ENCODE measurements around the gene SSC5D. TPM values are rescaled to one million over a fixed set of nuclear protein-coding genes. Genes with fewer than 3 reads are reported as not detected.
"Not testable (repeated sequence)": the region's sequence is repeated elsewhere in the genome, so short reads cannot be mapped to it uniquely, and the experiment has no call there.

Gene SSC5D
- total RNA-seq, 4 donors from 2014 or later, result 2.8 to 10.3 (median 5.0) TPM

- DNase-seq, result no peak
- no peak for TF ChIP-seq POLR2A (IDR thresholded peaks at IDR 0.05)
- TF ChIP-seq CTCF (IDR thresholded peaks at IDR 0.05), result no peak
- Histone ChIP-seq H3K36me3 (no peaks in the 10 kb centered on the region), H3K4me1 (peaks cover 0 to 10% (median 0%) of the 10 kb centered on the region in 4 donors), H3K9me3 (no peaks in the 10 kb centered on the region), H3K27ac (no peak overlapping the region), H3K27me3 (no peaks in the 10 kb centered on the region), H3K4me3 (no peak overlapping the region)
These were observed 40.0 kb downstream of the SSC5D start for GRCh38 chr19:55528030-55528803.

DNA sequence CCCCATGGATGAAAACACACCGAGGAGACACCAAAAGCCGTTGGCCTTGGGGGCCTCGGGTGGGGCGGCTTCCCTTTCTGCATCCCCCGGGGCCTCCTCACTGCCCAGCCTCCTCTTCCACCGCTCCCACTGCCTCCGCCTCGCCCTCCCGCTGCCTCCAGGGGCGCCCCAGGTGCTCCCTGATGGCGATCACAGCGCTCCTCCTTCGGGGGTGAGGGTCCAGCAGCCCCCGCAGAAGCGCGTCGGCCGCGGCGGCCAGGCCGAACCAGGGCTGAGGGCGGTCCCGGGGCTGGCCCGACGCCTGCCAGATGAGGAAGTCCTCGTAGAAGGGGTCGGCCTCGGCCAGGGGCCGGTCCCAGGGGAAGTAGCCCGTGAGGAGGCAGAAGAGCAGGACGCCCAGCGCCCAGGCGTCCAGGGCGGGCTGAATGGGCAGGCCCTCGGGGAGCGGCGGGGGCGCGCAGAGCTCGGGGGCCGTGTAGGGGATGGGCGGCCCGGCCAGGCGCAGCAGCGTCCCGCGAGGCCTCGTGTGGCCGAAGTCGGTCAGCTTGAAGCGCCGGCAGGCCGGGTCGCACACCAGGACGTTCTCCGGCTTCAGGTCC is 41.5 kb downstream of the SSC5D start:
- no peak for DNase-seq
- no peak overlapping the region for H3K27ac ChIP-seq
- no peaks in the 10 kb centered on the region for H3K36me3 ChIP-seq
- H3K27me3 ChIP-seq, result no peaks in the 10 kb centered on the region
- no peak overlapping the region for H3K4me3 ChIP-seq
- H3K9me3 ChIP-seq, result no peaks in the 10 kb centered on the region
- peaks cover 0 to 10% (median 0%) of the 10 kb centered on the region in 4 donors for H3K4me1 ChIP-seq
- TF ChIP-seq CTCF (IDR thresholded peaks at IDR 0.05) (no peak), POLR2A (IDR thresholded peaks at IDR 0.05) (no peak)

DNA sequence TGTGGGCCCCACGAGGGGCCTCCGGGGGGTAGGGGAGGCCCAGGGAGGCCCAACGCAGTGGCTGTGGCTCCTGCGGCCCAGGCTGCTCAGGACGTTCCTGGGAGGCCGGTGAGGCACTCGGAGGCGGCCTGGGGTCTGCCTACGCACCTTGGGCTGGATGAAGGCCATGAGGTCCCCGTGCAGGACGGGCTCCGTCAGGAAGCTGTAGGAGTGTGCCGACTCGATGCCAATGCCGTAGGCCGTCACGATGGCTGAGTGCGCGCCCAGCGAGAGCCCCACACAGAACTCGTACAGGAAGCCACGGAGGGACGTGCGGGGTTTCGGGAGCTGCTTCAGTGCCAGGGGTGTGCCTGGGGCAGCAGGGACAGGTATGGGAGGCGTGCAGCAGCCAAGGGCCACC is 42.8 kb downstream of the SSC5D start:
- H3K27me3 ChIP-seq, result no peaks in the 10 kb centered on the region
- no peaks in the 10 kb centered on the region for H3K9me3 ChIP-seq
- H3K4me1 ChIP-seq, result peaks cover 0 to 9% (median 0%) of the 10 kb centered on the region in 4 donors
- H3K36me3 ChIP-seq, result no peaks in the 10 kb centered on the region
- H3K4me3 ChIP-seq, result no peak overlapping the region
- no peak for DNase-seq
- H3K27ac ChIP-seq, result no peak overlapping the region
- TF ChIP-seq POLR2A (IDR thresholded peaks at IDR 0.05) (no peak), CTCF (IDR thresholded peaks at IDR 0.05) (no peak)

DNA sequence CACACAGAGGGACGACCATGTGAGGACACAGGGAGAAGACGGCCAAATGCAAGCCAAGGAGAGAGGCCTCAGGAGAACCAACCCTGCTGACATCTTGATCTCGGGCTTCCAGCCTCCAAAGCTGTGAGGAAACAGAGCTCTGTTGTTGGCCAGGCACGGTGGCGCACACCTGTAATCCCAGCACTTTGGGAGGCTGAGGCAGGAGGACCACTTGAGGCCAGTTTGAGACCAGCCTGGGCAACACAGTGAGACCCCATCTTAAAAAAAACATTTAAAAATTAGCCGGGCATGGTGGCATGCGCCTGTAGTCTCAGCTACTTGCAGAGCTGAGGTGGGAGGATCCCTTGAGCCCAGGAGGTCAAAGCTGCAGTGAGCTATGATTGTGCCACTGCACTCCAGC is 46.0 kb downstream of the SSC5D start:
- H3K27ac ChIP-seq, H3K9me3 ChIP-seq, H3K27me3 ChIP-seq, H3K4me1 ChIP-seq, DNase-seq, H3K4me3 ChIP-seq, H3K36me3 ChIP-seq: not testable (repeated sequence)

- Histone ChIP-seq H3K4me1 (no peaks in the 10 kb centered on the region), H3K27ac (no peak overlapping the region), H3K4me3 (no peak overlapping the region), H3K9me3 (no peaks in the 10 kb centered on the region), H3K27me3 (no peaks in the 10 kb centered on the region), H3K36me3 (no peaks in the 10 kb centered on the region)
- TF ChIP-seq POLR2A (IDR thresholded peaks at IDR 0.05) (no peak), CTCF (IDR thresholded peaks at IDR 0.05) (no peak)
- DNase-seq, result no peak
These were observed 47.1 kb downstream of the SSC5D start for GRCh38 chr19:55535173-55535964.

DNA sequence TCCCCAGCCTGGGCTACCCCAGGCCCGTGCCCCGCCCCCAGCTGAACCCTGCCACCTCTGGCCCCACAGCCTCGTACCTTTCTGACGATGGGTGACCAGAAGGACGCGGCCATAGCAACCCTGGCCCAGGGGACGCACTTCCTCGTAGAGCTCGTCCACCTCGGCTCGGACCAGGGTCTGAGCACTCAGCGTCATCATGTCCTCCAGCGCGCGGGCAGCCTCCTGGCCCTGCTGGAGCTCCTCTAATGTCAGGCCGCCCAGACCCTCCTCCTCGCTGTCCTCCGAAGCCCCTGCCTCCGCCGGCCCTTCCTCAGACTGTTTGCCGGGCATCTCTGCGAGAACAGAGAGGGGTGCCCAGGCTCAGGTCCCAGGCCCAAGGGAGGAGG is 47.7 kb downstream of the SSC5D start:
- Histone ChIP-seq H3K4me3 (no peak overlapping the region), H3K27ac (no peak overlapping the region), H3K27me3 (no peaks in the 10 kb centered on the region), H3K9me3 (no peaks in the 10 kb centered on the region), H3K4me1 (no peaks in the 10 kb centered on the region), H3K36me3 (no peaks in the 10 kb centered on the region)
- TF ChIP-seq POLR2A (IDR thresholded peaks at IDR 0.05) (no peak), CTCF (IDR thresholded peaks at IDR 0.05) (no peak)
- no peak for DNase-seq

All from Peyer's patch (tissue), 4 donors.